Measurements from ENCODE around the gene FANCM. TPM values are rescaled to one million over a fixed set of nuclear protein-coding genes. Genes with fewer than 3 reads are reported as not detected.

FANCM gene
- total and polyA plus RNA-seq, 2 experiments from 2014 or later: 19.6 to 21.1 TPM

DNA sequence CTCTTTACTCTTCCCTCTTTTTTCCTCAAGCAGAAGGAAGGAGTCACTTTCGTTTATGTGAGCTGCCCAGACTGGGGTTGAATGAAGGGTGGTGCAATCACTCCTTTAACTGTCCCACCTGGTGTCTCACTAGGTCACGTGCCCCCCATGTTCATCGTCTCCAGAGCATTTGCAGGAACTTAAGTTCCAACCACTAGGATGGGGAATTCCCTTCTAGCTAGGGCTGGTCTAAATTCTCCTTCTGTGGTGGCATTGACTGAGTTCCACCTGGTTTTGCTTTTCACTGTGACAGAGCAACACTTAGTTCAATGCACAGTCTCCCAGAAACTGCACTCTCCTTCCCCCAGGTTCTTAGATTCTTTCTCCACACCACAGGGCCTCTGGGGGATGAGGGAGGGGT lies 9.5 kb downstream of the FANCM start:
- H3K27me3 ChIP-seq (ENCODE audit: insufficient read depth): no peaks in the 10 kb centered on the region
- Mint-ChIP-seq H3K36me3 (ENCODE audit: low read depth) (peaks cover 21% of the 10 kb centered on the region), H3K4me3 (no peak overlapping the region), H3K27ac (no peak overlapping the region), H3K9me3 (no peaks in the 10 kb centered on the region), H3K27me3 (ENCODE audit: insufficient read depth, low read depth, poor library complexity) (no peaks in the 10 kb centered on the region), H3K4me1 (peaks cover 6% of the 10 kb centered on the region)
- H3K4me3 ChIP-seq: no peak overlapping the region
- no peaks in the 10 kb centered on the region for H3K9me2 ChIP-seq (ENCODE audit: insufficient read depth)
- H3K4me2 ChIP-seq: no peak overlapping the region
- TF ChIP-seq CREB1 (CRISPR knock-in tag; IDR thresholded peaks at IDR 0.05; ENCODE audit: low read depth): no peak
- TF ChIP-seq, protein P1, sequence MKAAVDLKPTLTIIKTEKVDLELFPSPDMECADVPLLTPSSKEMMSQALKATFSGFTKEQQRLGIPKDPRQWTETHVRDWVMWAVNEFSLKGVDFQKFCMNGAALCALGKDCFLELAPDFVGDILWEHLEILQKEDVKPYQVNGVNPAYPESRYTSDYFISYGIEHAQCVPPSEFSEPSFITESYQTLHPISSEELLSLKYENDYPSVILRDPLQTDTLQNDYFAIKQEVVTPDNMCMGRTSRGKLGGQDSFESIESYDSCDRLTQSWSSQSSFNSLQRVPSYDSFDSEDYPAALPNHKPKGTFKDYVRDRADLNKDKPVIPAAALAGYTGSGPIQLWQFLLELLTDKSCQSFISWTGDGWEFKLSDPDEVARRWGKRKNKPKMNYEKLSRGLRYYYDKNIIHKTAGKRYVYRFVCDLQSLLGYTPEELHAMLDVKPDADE (IDR thresholded peaks at IDR 0.05): no peak
- TF ChIP-seq, protein P2, sequence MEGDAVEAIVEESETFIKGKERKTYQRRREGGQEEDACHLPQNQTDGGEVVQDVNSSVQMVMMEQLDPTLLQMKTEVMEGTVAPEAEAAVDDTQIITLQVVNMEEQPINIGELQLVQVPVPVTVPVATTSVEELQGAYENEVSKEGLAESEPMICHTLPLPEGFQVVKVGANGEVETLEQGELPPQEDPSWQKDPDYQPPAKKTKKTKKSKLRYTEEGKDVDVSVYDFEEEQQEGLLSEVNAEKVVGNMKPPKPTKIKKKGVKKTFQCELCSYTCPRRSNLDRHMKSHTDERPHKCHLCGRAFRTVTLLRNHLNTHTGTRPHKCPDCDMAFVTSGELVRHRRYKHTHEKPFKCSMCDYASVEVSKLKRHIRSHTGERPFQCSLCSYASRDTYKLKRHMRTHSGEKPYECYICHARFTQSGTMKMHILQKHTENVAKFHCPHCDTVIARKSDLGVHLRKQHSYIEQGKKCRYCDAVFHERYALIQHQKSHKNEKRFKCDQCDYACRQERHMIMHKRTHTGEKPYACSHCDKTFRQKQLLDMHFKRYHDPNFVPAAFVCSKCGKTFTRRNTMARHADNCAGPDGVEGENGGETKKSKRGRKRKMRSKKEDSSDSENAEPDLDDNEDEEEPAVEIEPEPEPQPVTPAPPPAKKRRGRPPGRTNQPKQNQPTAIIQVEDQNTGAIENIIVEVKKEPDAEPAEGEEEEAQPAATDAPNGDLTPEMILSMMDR (conservative IDR thresholded peaks at IDR 0.05; ENCODE audit: low read depth in 2 of 2): no peak
- no peak for TF ChIP-seq EZH2phosphoT487 (IDR thresholded peaks at IDR 0.05; ENCODE audit: unreplicated experiment)
- no peak for TF ChIP-seq POLR2AphosphoS5 (IDR thresholded peaks at IDR 0.05; ENCODE audit: low read depth)
- TF ChIP-seq ZNF331 (CRISPR knock-in tag; IDR thresholded peaks at IDR 0.05; ENCODE audit: low read depth): no peak
- no peak for TF ChIP-seq NANOG (IDR thresholded peaks at IDR 0.05; ENCODE audit: borderline replicate concordance)
- TF ChIP-seq ZNF114 (CRISPR knock-in tag; IDR thresholded peaks at IDR 0.05): no peak
- TF ChIP-seq, protein P3, sequence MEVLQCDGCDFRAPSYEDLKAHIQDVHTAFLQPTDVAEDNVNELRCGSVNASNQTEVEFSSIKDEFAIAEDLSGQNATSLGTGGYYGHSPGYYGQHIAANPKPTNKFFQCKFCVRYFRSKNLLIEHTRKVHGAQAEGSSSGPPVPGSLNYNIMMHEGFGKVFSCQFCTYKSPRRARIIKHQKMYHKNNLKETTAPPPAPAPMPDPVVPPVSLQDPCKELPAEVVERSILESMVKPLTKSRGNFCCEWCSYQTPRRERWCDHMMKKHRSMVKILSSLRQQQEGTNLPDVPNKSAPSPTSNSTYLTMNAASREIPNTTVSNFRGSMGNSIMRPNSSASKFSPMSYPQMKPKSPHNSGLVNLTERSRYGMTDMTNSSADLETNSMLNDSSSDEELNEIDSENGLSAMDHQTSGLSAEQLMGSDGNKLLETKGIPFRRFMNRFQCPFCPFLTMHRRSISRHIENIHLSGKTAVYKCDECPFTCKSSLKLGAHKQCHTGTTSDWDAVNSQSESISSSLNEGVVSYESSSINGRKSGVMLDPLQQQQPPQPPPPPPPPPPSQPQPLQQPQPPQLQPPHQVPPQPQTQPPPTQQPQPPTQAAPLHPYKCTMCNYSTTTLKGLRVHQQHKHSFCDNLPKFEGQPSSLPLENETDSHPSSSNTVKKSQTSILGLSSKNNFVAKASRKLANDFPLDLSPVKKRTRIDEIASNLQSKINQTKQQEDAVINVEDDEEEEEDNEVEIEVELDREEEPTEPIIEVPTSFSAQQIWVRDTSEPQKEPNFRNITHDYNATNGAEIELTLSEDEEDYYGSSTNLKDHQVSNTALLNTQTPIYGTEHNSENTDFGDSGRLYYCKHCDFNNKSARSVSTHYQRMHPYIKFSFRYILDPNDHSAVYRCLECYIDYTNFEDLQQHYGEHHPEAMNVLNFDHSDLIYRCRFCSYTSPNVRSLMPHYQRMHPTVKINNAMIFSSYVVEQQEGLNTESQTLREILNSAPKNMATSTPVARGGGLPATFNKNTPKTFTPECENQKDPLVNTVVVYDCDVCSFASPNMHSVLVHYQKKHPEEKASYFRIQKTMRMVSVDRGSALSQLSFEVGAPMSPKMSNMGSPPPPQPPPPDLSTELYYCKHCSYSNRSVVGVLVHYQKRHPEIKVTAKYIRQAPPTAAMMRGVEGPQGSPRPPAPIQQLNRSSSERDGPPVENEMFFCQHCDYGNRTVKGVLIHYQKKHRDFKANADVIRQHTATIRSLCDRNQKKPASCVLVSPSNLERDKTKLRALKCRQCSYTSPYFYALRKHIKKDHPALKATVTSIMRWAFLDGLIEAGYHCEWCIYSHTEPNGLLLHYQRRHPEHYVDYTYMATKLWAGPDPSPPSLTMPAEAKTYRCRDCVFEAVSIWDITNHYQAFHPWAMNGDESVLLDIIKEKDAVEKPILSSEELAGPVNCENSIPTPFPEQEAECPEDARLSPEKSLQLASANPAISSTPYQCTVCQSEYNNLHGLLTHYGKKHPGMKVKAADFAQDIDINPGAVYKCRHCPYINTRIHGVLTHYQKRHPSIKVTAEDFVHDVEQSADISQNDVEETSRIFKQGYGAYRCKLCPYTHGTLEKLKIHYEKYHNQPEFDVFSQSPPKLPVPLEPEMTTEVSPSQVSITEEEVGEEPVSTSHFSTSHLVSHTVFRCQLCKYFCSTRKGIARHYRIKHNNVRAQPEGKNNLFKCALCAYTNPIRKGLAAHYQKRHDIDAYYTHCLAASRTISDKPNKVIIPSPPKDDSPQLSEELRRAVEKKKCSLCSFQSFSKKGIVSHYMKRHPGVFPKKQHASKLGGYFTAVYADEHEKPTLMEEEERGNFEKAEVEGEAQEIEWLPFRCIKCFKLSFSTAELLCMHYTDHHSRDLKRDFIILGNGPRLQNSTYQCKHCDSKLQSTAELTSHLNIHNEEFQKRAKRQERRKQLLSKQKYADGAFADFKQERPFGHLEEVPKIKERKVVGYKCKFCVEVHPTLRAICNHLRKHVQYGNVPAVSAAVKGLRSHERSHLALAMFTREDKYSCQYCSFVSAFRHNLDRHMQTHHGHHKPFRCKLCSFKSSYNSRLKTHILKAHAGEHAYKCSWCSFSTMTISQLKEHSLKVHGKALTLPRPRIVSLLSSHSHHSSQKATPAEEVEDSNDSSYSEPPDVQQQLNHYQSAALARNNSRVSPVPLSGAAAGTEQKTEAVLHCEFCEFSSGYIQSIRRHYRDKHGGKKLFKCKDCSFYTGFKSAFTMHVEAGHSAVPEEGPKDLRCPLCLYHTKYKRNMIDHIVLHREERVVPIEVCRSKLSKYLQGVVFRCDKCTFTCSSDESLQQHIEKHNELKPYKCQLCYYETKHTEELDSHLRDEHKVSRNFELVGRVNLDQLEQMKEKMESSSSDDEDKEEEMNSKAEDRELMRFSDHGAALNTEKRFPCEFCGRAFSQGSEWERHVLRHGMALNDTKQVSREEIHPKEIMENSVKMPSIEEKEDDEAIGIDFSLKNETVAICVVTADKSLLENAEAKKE (CRISPR knock-in tag; IDR thresholded peaks at IDR 0.05): no peak
- no peak for TF ChIP-seq JUNB (IDR thresholded peaks at IDR 0.05; ENCODE audit: unreplicated experiment)
- no peak for TF ChIP-seq STAT1 (IDR thresholded peaks at IDR 0.05; ENCODE audit: unreplicated experiment)
- TF ChIP-seq EZH2 (IDR thresholded peaks at IDR 0.05; ENCODE audit: low read depth, unreplicated experiment): no peak
- TF ChIP-seq, protein P4, sequence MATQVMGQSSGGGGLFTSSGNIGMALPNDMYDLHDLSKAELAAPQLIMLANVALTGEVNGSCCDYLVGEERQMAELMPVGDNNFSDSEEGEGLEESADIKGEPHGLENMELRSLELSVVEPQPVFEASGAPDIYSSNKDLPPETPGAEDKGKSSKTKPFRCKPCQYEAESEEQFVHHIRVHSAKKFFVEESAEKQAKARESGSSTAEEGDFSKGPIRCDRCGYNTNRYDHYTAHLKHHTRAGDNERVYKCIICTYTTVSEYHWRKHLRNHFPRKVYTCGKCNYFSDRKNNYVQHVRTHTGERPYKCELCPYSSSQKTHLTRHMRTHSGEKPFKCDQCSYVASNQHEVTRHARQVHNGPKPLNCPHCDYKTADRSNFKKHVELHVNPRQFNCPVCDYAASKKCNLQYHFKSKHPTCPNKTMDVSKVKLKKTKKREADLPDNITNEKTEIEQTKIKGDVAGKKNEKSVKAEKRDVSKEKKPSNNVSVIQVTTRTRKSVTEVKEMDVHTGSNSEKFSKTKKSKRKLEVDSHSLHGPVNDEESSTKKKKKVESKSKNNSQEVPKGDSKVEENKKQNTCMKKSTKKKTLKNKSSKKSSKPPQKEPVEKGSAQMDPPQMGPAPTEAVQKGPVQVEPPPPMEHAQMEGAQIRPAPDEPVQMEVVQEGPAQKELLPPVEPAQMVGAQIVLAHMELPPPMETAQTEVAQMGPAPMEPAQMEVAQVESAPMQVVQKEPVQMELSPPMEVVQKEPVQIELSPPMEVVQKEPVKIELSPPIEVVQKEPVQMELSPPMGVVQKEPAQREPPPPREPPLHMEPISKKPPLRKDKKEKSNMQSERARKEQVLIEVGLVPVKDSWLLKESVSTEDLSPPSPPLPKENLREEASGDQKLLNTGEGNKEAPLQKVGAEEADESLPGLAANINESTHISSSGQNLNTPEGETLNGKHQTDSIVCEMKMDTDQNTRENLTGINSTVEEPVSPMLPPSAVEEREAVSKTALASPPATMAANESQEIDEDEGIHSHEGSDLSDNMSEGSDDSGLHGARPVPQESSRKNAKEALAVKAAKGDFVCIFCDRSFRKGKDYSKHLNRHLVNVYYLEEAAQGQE (IDR thresholded peaks at IDR 0.05; ENCODE audit: unreplicated experiment): no peak
- H2AFZ ChIP-seq: no peak overlapping the region
- no peak overlapping the region for H3K27ac ChIP-seq (ENCODE audit: low read depth)
- H3K36me3 ChIP-seq (ENCODE audit: insufficient read depth): no peaks in the 10 kb centered on the region
- H4K20me1 ChIP-seq (replicated peaks; ENCODE audit: insufficient read depth): no peaks in the 10 kb centered on the region
- ATAC-seq (no peak), DNase-seq (ENCODE audit: low spot score) (no peak)
- peaks cover 53% of the 10 kb centered on the region for H3K79me2 ChIP-seq (replicated peaks; ENCODE audit: insufficient read depth)
- H3F3A ChIP-seq (replicated peaks; ENCODE audit: low read depth): no peaks in the 10 kb centered on the region
- H3K4me1 ChIP-seq (ENCODE audit: insufficient read depth): peaks cover 9% of the 10 kb centered on the region; the same call in 1 of the 2 replicates

Data from GM23338 (cell line).